Hepatocyte (in vitro differentiated cells): Measurements from ENCODE around the gene PCYT2. TPM values are rescaled to one million over a fixed set of nuclear protein-coding genes. Genes with fewer than 3 reads are reported as not detected.

ENCODE experiments used
- DNase-seq: peaks from one replicate; pipeline ENCODE4 v3.0.0-alpha.2; 2016; ENCODE audit warnings: low spot score
- H2AFZ ChIP-seq: fragments of 200-600 bp; sonication (generic); 2 replicates; pipeline ENCODE4 v1.6.0; 2016; ENCODE audit warnings: antibody characterized with exemption, mild to moderate bottlenecking
- H3K27ac ChIP-seq: fragments of 200-600 bp; sonication (generic); 2 replicates; pipeline ENCODE4 v1.5.1; 2016; ENCODE audit warnings: mild to moderate bottlenecking
- H3K27me3 ChIP-seq: fragments of 200-600 bp; sonication (generic); 2 replicates; pipeline ENCODE4 v1.6.1; 2016
- H3K36me3 ChIP-seq: fragments of 200-600 bp; sonication (generic); replicated peaks from 2 replicates; pipeline ENCODE4 v1.5.1; 2016; ENCODE audit warnings: low read depth; ENCODE audit not compliant: insufficient read depth
- H3K4me1 ChIP-seq: fragments of 200-600 bp; sonication (generic); 2 replicates; pipeline ENCODE4 v1.5.1; 2016; ENCODE audit warnings: mild to moderate bottlenecking, moderate library complexity; ENCODE audit not compliant: insufficient read depth
- H3K4me2 ChIP-seq: fragments of 200-600 bp; sonication (generic); 2 replicates; pipeline ENCODE4 v1.6.0; 2016
- H3K4me3 ChIP-seq: fragments of 200-600 bp; sonication (generic); 2 replicates; pipeline ENCODE4 v1.5.1; 2016; ENCODE audit warnings: mild to moderate bottlenecking
- H3K79me2 ChIP-seq: fragments of 200-600 bp; sonication (generic); 2 replicates; pipeline ENCODE4 v1.6.0; 2017; ENCODE audit warnings: mild to moderate bottlenecking
- H3K9me2 ChIP-seq: fragments of 200-600 bp; sonication (generic); replicated peaks from 2 replicates; pipeline ENCODE4 v1.6.0; 2017; ENCODE audit warnings: mild to moderate bottlenecking; ENCODE audit not compliant: insufficient read depth
- H3K9me3 ChIP-seq: fragments of 200-600 bp; sonication (generic); 2 replicates; pipeline ENCODE4 v1.5.1; 2016; ENCODE audit warnings: low read depth, mild to moderate bottlenecking
- H4K20me1 ChIP-seq: fragments of 200-600 bp; sonication (generic); 2 replicates; pipeline ENCODE4 v1.6.0; 2016; ENCODE audit warnings: mild to moderate bottlenecking; ENCODE audit not compliant: insufficient read depth, poor library complexity, severe bottlenecking
- CTCF ChIP-seq: fragments of 200-600 bp; sonication (generic); IDR thresholded peaks from 2 replicates; pipeline ENCODE4 v1.5.1; 2016; ENCODE audit warnings: antibody characterized with exemption, mild to moderate bottlenecking; ENCODE audit not compliant: poor library complexity
- EZH2 ChIP-seq: fragments of 200-600 bp; sonication (generic); IDR thresholded peaks from 2 replicates; pipeline ENCODE4 v1.6.1; 2016; ENCODE audit warnings: antibody characterized with exemption, mild to moderate bottlenecking, borderline replicate concordance
- EZH2phosphoT487 ChIP-seq: fragments of 200-600 bp; sonication (generic); IDR thresholded peaks from one replicate; pipeline ENCODE4 v1.6.1; 2018; ENCODE audit warnings: antibody characterized with exemption, mild to moderate bottlenecking, low read depth, moderate library complexity; ENCODE audit not compliant: unreplicated experiment, severe bottlenecking
- WGBS: methylation state at CpG from one replicate; pipeline ENCODE4 v1.1.6; 2016; ENCODE audit warnings: low lambda C conversion rate; ENCODE audit errors: missing lambda C conversion rate; 5-methylcytosine and 5-hydroxymethylcytosine counted together
- polyA plus RNA-seq: library from polyadenylated mRNA; unstranded; fragments of >200 nt; fragmentation: Nextera tagmentation; extraction: Ambion mirVana; gene quantifications from 2 replicates; pipeline ENCODE4 v1.2.1, GENCODE V29; 2016
- total RNA-seq: library from RNA; depleted of rRNA; stranded (reverse); fragments of >200 nt; gene quantifications from 2 replicates; pipeline ENCODE4 v1.2.3, GENCODE V29; 2014

Gene PCYT2
- total and polyA plus RNA-seq, 2 experiments from 2014 or later: 84.7 to 126 TPM

DNA sequence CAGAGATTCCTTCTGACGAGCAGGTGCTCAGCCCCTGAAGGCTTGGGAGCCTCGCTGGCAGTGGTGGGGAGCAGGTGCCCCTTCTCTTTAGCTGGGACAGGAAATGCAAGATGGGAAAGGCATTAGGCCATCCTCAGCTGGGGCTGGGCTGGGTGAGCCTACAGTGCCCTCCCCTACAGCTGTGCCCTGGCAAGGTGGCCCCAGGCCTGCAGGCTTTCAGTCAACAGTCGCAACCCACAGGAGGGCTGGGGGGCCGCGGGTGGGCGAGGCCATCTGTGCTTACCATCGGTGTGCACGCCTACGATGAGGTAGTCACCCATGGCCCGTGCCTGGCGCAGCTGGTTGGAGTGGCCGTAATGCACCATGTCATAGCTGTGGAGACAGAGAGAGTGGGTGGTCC lies 2.0 kb downstream of the PCYT2 start:
- DNase-seq: no peak
- Histone ChIP-seq H3K4me1 (peaks cover 18% of the 10 kb centered on the region), H3K27ac (no peak overlapping the region), H3K4me3 (no peak overlapping the region), H3K27me3 (no peaks in the 10 kb centered on the region), H3K9me2 (no peaks in the 10 kb centered on the region), H4K20me1 (peaks cover 4% of the 10 kb centered on the region), H2AFZ (no peak overlapping the region), H3K4me2 (peak overlapping the region; percentile 98), H3K9me3 (no peaks in the 10 kb centered on the region), H3K36me3 (no peaks in the 10 kb centered on the region), H3K79me2 (peaks cover 18% of the 10 kb centered on the region)
- WGBS: 98% methylated on average over 12 of the region's 12 CpGs
- TF ChIP-seq CTCF: no peak
- TF ChIP-seq EZH2: no peak
- TF ChIP-seq EZH2phosphoT487: no peak

DNA sequence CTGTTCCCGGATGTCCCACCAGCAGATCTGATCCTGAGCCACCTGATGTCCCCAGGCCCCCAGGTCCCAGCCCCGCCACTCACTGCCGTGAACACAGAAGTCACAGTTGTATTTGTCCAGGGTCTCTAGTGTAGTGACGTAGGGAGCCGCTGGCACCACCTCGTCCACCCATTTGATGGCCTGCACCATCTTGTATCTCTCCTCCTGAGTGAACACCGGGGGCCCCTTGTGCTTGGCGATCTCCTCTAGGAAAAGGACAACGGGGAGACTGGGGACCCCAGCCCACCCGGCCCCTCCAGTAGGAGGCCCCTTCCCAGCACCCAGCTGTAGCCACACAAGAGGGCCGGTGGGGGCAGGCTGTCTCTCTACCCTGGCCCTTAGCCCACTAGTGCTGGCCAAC lies 2.4 kb downstream of the PCYT2 start:
- H3K27ac ChIP-seq: no peak overlapping the region

GRCh38 chr17:81907219-81908145 lies 3.7 kb downstream of the PCYT2 start:
- Histone ChIP-seq H3K27ac (no peak overlapping the region), H3K9me3 (no peaks in the 10 kb centered on the region), H3K4me2 (no peak overlapping the region), H3K4me1 (peaks cover 16% of the 10 kb centered on the region), H4K20me1 (peaks cover 4% of the 10 kb centered on the region), H3K9me2 (no peaks in the 10 kb centered on the region), H3K4me3 (no peak overlapping the region), H3K79me2 (peaks cover 18% of the 10 kb centered on the region), H3K36me3 (no peaks in the 10 kb centered on the region), H2AFZ (no peak overlapping the region), H3K27me3 (no peaks in the 10 kb centered on the region)
- DNase-seq: no peak
- WGBS: 94% methylated on average over 26 of the region's 26 CpGs
- TF ChIP-seq CTCF: no peak
- no peak for TF ChIP-seq EZH2phosphoT487
- no peak for TF ChIP-seq EZH2

More for the DNA sequence above, 2.4 kb downstream of the PCYT2 start:
- no peak overlapping the region for H3K4me2 ChIP-seq
- peaks cover 4% of the 10 kb centered on the region for H4K20me1 ChIP-seq
- H2AFZ ChIP-seq: no peak overlapping the region
- TF ChIP-seq EZH2 (no peak), CTCF (no peak), EZH2phosphoT487 (no peak)
- no peaks in the 10 kb centered on the region for H3K9me3 ChIP-seq
- no peaks in the 10 kb centered on the region for H3K36me3 ChIP-seq
- peaks cover 18% of the 10 kb centered on the region for H3K4me1 ChIP-seq
- 96% methylated on average over 9 of the region's 11 CpGs for WGBS
- H3K27me3 ChIP-seq: no peaks in the 10 kb centered on the region
- H3K4me3 ChIP-seq: no peak overlapping the region
- DNase-seq: no peak
- H3K9me2 ChIP-seq: no peaks in the 10 kb centered on the region
- H3K79me2 ChIP-seq: peaks cover 18% of the 10 kb centered on the region
